ENCODE measurements around the gene CDC23. TPM values are rescaled to one million over a fixed set of nuclear protein-coding genes. Genes with fewer than 3 reads are reported as not detected.

Gene CDC23
- total and polyA plus RNA-seq, 2 donors (not counting 1 experiment from before 2014, with no cell fraction given), result 11.8 to 35.4 TPM

DNA sequence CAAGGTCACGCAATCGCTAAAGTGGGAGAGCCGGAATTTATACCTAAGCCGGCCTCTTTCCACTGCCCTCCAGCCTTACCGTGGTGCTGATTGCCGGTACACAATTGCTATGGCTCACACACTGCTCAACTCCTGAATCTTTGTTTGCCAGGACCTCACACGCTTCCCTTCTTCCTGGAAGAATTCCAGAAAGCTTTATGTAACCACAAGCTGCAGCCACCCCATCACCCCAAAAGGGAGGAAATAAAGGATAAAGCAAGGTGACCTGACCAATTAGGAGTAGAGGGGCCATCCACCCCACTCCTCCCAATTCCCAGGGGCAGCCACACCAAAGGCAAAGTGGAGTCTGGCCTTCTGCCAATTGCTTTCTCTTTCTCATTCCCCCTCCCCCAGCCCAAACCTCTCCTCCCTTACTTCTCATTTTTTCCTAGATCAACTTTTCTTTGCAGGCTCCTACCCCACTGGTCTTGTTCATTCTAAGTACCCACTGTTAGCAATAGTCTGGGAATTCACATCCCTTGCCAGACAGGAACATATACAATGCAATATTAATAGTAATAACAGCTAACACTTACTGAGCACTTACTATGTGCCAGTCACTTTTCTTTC is 18.0 kb upstream of the CDC23 start:
- no peaks in the 10 kb centered on the region for H3K4me1 ChIP-seq (ENCODE audit: control insufficient read depth in 2 of 2, insufficient read depth in 2 of 2, low read length in 2 of 2)
- H2AFZ ChIP-seq (ENCODE audit: insufficient read depth, low read depth, low read length, poor library complexity, severe bottlenecking), result no peak overlapping the region
- H3K27me3 Mint-ChIP-seq, result peaks cover 19% of the 10 kb centered on the region
- H3K4me3 Mint-ChIP-seq, result no peak overlapping the region
- H4K20me1 ChIP-seq (ENCODE audit: control insufficient read depth, insufficient read depth, low read length, poor library complexity, severe bottlenecking), result no peaks in the 10 kb centered on the region
- TF ChIP-seq EZH2 (IDR thresholded peaks at IDR 0.05; ENCODE audit: borderline replicate concordance, insufficient read depth, low read depth, low read length, poor library complexity, severe bottlenecking) (no peak), CTCF (IDR thresholded peaks at IDR 0.05) (no peak)
- no peaks in the 10 kb centered on the region for H3K36me3 ChIP-seq (replicated peaks in 1 of 2; ENCODE audit: control extremely low read depth in 1 of 2, control insufficient read depth in 1 of 2, extremely low read depth in 1 of 2, insufficient read depth in 2 of 2, low read length in 1 of 2)
- ChIA-PET CTCF (no interaction called here), POLR2A (no interaction called here)
- H3K9me3 Mint-ChIP-seq (ENCODE audit: insufficient read depth), result peaks cover 2% of the 10 kb centered on the region
- DNase-seq, result no peak
- H3K27ac Mint-ChIP-seq, result no peak overlapping the region
- no peak overlapping the region for H3K4me3 ChIP-seq (ENCODE audit: control extremely low read depth in 1 of 5, extremely low read depth in 1 of 5, insufficient read depth in 1 of 5, low read depth in 2 of 5, low read length in 4 of 5)
- intact Hi-C loops (cut with micrococcal nuclease), result no loop called here
- no peak overlapping the region for H3K27ac ChIP-seq (ENCODE audit: low read length in 2 of 2)
- no peak overlapping the region for H3K9ac ChIP-seq (ENCODE audit: low read length)
- peaks cover 0 to 4% (median 2%) of the 10 kb centered on the region in 4 experiments for H3K27me3 ChIP-seq (replicated peaks in 1 of 4; ENCODE audit: control extremely low read depth in 1 of 4, control insufficient read depth in 3 of 4, insufficient read depth in 4 of 4, low read length in 3 of 4)
- peaks cover 0 to 10% (median 4%) of the 10 kb centered on the region in 3 donors for H3K9me3 ChIP-seq (ENCODE audit: control extremely low read depth in 1 of 3, control insufficient read depth in 2 of 3, insufficient read depth in 1 of 3, low read length in 2 of 3)
- H3K79me2 ChIP-seq (ENCODE audit: control insufficient read depth, insufficient read depth, low read length), result no peaks in the 10 kb centered on the region
- H3K4me1 Mint-ChIP-seq, result no peaks in the 10 kb centered on the region
- no peak for ATAC-seq (ENCODE audit: low read depth)
- H3K4me2 ChIP-seq (replicated peaks; ENCODE audit: low read depth, low read length, poor library complexity, severe bottlenecking), result no peak overlapping the region
- 90% methylated on average over 5 of the region's 7 CpGs for WGBS (ENCODE audit: insufficient coverage)

DNA sequence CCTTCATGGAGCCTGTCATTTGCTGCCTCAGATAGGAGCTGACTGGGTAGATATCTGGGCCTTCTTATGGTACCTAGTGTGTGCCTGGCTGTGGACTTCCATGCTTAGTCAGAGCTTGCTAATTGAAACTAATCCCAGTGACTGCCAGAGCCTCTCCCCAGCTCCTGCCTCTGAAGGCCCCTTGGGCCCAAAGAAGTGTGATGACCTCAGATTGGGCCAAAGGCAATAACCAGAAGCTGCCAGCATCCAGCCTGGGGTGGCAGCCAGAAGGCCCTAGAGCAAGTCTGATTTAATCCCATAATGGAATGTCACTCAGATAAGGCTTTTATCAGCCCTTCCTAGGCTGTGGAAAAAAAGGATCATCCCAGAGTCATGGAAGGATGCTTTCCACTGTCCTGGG is 17.1 kb upstream of the CDC23 start:
- intact Hi-C loops (cut with micrococcal nuclease), result no loop called here
- no peak overlapping the region for H3K27ac ChIP-seq (ENCODE audit: low read length in 2 of 2)
- POLR2A ChIA-PET, result no interaction called here
- Mint-ChIP-seq H3K4me1 (no peaks in the 10 kb centered on the region), H3K9me3 (ENCODE audit: insufficient read depth) (peaks cover 6% of the 10 kb centered on the region), H3K4me3 (no peak overlapping the region), H3K27me3 (peaks cover 25% of the 10 kb centered on the region), H3K27ac (no peak overlapping the region)
- H3K4me3 ChIP-seq (ENCODE audit: control extremely low read depth in 1 of 5, extremely low read depth in 1 of 5, insufficient read depth in 1 of 5, low read depth in 2 of 5, low read length in 4 of 5), result no peak overlapping the region
- H4K20me1 ChIP-seq (ENCODE audit: control insufficient read depth, insufficient read depth, low read length, poor library complexity, severe bottlenecking), result no peaks in the 10 kb centered on the region
- no peak for ATAC-seq (ENCODE audit: low read depth)
- no peaks in the 10 kb centered on the region for H3K4me1 ChIP-seq (ENCODE audit: control insufficient read depth in 2 of 2, insufficient read depth in 2 of 2, low read length in 2 of 2)
- no peak for DNase-seq
- no peaks in the 10 kb centered on the region for H3K79me2 ChIP-seq (ENCODE audit: control insufficient read depth, insufficient read depth, low read length)
- H3K4me2 ChIP-seq (replicated peaks; ENCODE audit: low read depth, low read length, poor library complexity, severe bottlenecking), result no peak overlapping the region
- H3K36me3 ChIP-seq (replicated peaks in 1 of 2; ENCODE audit: control extremely low read depth in 1 of 2, control insufficient read depth in 1 of 2, extremely low read depth in 1 of 2, insufficient read depth in 2 of 2, low read length in 1 of 2), result no peaks in the 10 kb centered on the region
- TF ChIP-seq CTCF (IDR thresholded peaks at IDR 0.05) (no peak), EZH2 (IDR thresholded peaks at IDR 0.05; ENCODE audit: borderline replicate concordance, insufficient read depth, low read depth, low read length, poor library complexity, severe bottlenecking) (no peak)
- peaks cover 0 to 4% (median 3%) of the 10 kb centered on the region in 4 experiments for H3K27me3 ChIP-seq (replicated peaks in 1 of 4; ENCODE audit: control extremely low read depth in 1 of 4, control insufficient read depth in 3 of 4, insufficient read depth in 4 of 4, low read length in 3 of 4)
- H3K9me3 ChIP-seq (ENCODE audit: control extremely low read depth in 1 of 3, control insufficient read depth in 2 of 3, insufficient read depth in 1 of 3, low read length in 2 of 3), result peaks cover 1 to 12% (median 6%) of the 10 kb centered on the region in 3 donors
- no peak overlapping the region for H3K9ac ChIP-seq (ENCODE audit: low read length)
- H2AFZ ChIP-seq (ENCODE audit: insufficient read depth, low read depth, low read length, poor library complexity, severe bottlenecking), result no peak overlapping the region
- CTCF ChIA-PET, result interaction anchor here (0.7 to 0.8 kb wide), 2 partner anchors 104 to 180 kb away, joined by 3 to 4 read pairs; no protein-coding TSS in a partner anchor
